GM23248 (cell line): ENCODE data around the gene ARMS2. TPM values are rescaled to one million over a fixed set of nuclear protein-coding genes. Genes with fewer than 3 reads are reported as not detected.

ENCODE experiments used
- DNase-seq: peaks from one replicate; pipeline ENCODE4 v3.0.0-alpha.2; 2015
- H2AFZ ChIP-seq: fragments of 200-600 bp; sonication (generic); 2 replicates; pipeline ENCODE4 v1.6.1; 2016; ENCODE audit warnings: antibody characterized with exemption
- H3F3A ChIP-seq: fragments of 200-600 bp; sonication (generic); 2 replicates; pipeline ENCODE4 v1.6.1; 2016; ENCODE audit warnings: mild to moderate bottlenecking, antibody characterized with exemption, mixed run types; ENCODE audit not compliant: insufficient read depth
- H3K27ac ChIP-seq: fragments of 200-600 bp; sonication (generic); 2 replicates; pipeline ENCODE4 v1.5.1; 2016; ENCODE audit warnings: mild to moderate bottlenecking
- H3K27me3 ChIP-seq: fragments of 200-600 bp; sonication (generic); replicated peaks from 2 replicates; pipeline ENCODE4 v1.6.1; 2016; ENCODE audit warnings: mild to moderate bottlenecking; ENCODE audit not compliant: insufficient read depth
- H3K36me3 ChIP-seq: fragments of 200-600 bp; sonication (generic); 2 replicates; pipeline ENCODE4 v1.6.1; 2016; ENCODE audit warnings: low read depth, mild to moderate bottlenecking
- H3K4me1 ChIP-seq: fragments of 200-600 bp; sonication (generic); 2 replicates; pipeline ENCODE4 v1.6.1; 2016; ENCODE audit warnings: mild to moderate bottlenecking; ENCODE audit not compliant: insufficient read depth
- H3K4me2 ChIP-seq: fragments of 200-600 bp; sonication (generic); one replicate; pipeline ENCODE4 v1.6.1; 2016; ENCODE audit warnings: mild to moderate bottlenecking; ENCODE audit not compliant: unreplicated experiment
- H3K4me3 ChIP-seq: fragments of 200-600 bp; sonication (generic); 2 replicates; pipeline ENCODE4 v1.5.1; 2016; ENCODE audit warnings: mild to moderate bottlenecking
- H3K79me2 ChIP-seq: fragments of 200-600 bp; sonication (generic); 2 replicates; pipeline ENCODE4 v1.6.1; 2016; ENCODE audit warnings: mild to moderate bottlenecking; ENCODE audit not compliant: insufficient read depth
- H3K9ac ChIP-seq: fragments of 200-600 bp; sonication (generic); 2 replicates; pipeline ENCODE4 v1.6.1; 2016; ENCODE audit warnings: mild to moderate bottlenecking
- H3K9me2 ChIP-seq: fragments of 200-600 bp; sonication (generic); 2 replicates; pipeline ENCODE4 v1.6.1; 2016; ENCODE audit warnings: mixed run types, mild to moderate bottlenecking, moderate library complexity; ENCODE audit not compliant: insufficient read depth
- H3K9me3 ChIP-seq: fragments of 200-600 bp; sonication (generic); one replicate; pipeline ENCODE4 v1.6.1; 2017; ENCODE audit warnings: low read depth
- H4K20me1 ChIP-seq: fragments of 200-600 bp; sonication (generic); 2 replicates; pipeline ENCODE4 v1.6.0; 2016; ENCODE audit not compliant: insufficient read depth
- EZH2 ChIP-seq: fragments of 200-600 bp; sonication (generic); IDR thresholded peaks from 2 replicates; pipeline ENCODE4 v1.6.1; 2018; ENCODE audit warnings: antibody characterized with exemption, mild to moderate bottlenecking; ENCODE audit not compliant: insufficient read depth, poor library complexity, severe bottlenecking
- EZH2phosphoT487 ChIP-seq: fragments of 200-600 bp; sonication (generic); IDR thresholded peaks from 2 replicates; pipeline ENCODE4 v1.6.1; 2018; ENCODE audit warnings: antibody characterized with exemption, moderate library complexity, mild to moderate bottlenecking, low read depth; ENCODE audit not compliant: insufficient read depth
- WGBS, 2 experiments: methylation state at CpG; one replicate each; pipeline ENCODE4 v1.1.6; 2015 to 2017; ENCODE audit warnings: low lambda C conversion rate in 2 of 2, low coverage in 1 of 2; ENCODE audit errors: missing lambda C conversion rate in 2 of 2; 5-methylcytosine and 5-hydroxymethylcytosine counted together
- in situ Hi-C: fragments of 300-500 bp; cut with MboI; formaldehyde crosslinking; loops from 2 replicates; pipeline ENCODE4 v1.15.0; 2020
- polyA plus RNA-seq: library from polyadenylated mRNA; unstranded; fragments of >200 nt; fragmentation: Nextera tagmentation; extraction: Ambion mirVana; gene quantifications from 2 replicates; pipeline ENCODE4 v1.2.1, GENCODE V29; 2016
- total RNA-seq: library from RNA; depleted of rRNA; stranded (reverse); fragments of >200 nt; shearing (Covaris generic); gene quantifications from 2 replicates; pipeline ENCODE4 v1.2.3, GENCODE V29; 2014

The ARMS2 gene
- total and polyA plus RNA-seq, 2 experiments from 2014 or later = not detected

- Histone ChIP-seq H4K20me1 (no peaks in the 10 kb centered on the region), H3K9me2 (no peaks in the 10 kb centered on the region), H3K79me2 (peaks cover 72% of the 10 kb centered on the region), H3K27me3 (no peaks in the 10 kb centered on the region), H3K36me3 (no peaks in the 10 kb centered on the region), H3K27ac (no peak overlapping the region), H3K4me3 (no peak overlapping the region), H3K4me1 (peaks cover 40% of the 10 kb centered on the region), H3K9me3 (no peaks in the 10 kb centered on the region), H2AFZ (no peak overlapping the region), H3K9ac (no peak overlapping the region), H3K4me2 (no peak overlapping the region), H3F3A (peaks cover 31% of the 10 kb centered on the region)
- in situ Hi-C loops = no loop called here
- WGBS, 2 experiments = 85 to 87% methylated on average over 15 of the region's 15 CpGs
- no peak for TF ChIP-seq EZH2phosphoT487
- no peak for TF ChIP-seq EZH2
- no peak for DNase-seq
These were observed 19.8 kb downstream of the ARMS2 start for GRCh38 chr10:122474131-122474818.

- Histone ChIP-seq H4K20me1 (no peaks in the 10 kb centered on the region), H3F3A (peaks cover 26% of the 10 kb centered on the region), H3K79me2 (peaks cover 72% of the 10 kb centered on the region), H3K9ac (peak overlapping the region; percentile 28), H3K4me1 (peaks cover 32% of the 10 kb centered on the region), H3K9me2 (no peaks in the 10 kb centered on the region), H3K9me3 (no peaks in the 10 kb centered on the region), H2AFZ (peak overlapping the region; percentile 65), H3K36me3 (no peaks in the 10 kb centered on the region), H3K27ac (peak overlapping the region; percentile 55), H3K4me2 (peak overlapping the region; percentile 73), H3K27me3 (no peaks in the 10 kb centered on the region), H3K4me3 (peak overlapping the region; percentile 40)
- TF ChIP-seq EZH2phosphoT487 (no peak), EZH2 (no peak)
- WGBS, 2 experiments = 12 to 23% methylated on average over 12 of the region's 12 CpGs
- DNase-seq = peak; percentile 44
- in situ Hi-C loops = no loop called here
These were observed 20.6 kb downstream of the ARMS2 start for GRCh38 chr10:122475100-122475499.

- Histone ChIP-seq H3K79me2 (peaks cover 72% of the 10 kb centered on the region), H2AFZ (peak overlapping the region; percentile 65), H3K27me3 (no peaks in the 10 kb centered on the region), H3K36me3 (no peaks in the 10 kb centered on the region), H4K20me1 (no peaks in the 10 kb centered on the region), H3K9ac (peak overlapping the region; percentile 28), H3K4me3 (peak overlapping the region; percentile 40), H3K9me2 (no peaks in the 10 kb centered on the region), H3K9me3 (no peaks in the 10 kb centered on the region), H3K4me1 (peaks cover 31% of the 10 kb centered on the region), H3K4me2 (peak overlapping the region; percentile 73), H3K27ac (peak overlapping the region; percentile 55), H3F3A (peaks cover 26% of the 10 kb centered on the region)
- in situ Hi-C loops = no loop called here
- TF ChIP-seq EZH2 = no peak
- TF ChIP-seq EZH2phosphoT487 = no peak
- DNase-seq = peak; percentile 81
- WGBS, 2 experiments = 34% methylated on average over 16 of the region's 16 CpGs
These were observed 21.3 kb downstream of the ARMS2 start for GRCh38 chr10:122475591-122476332.

- Histone ChIP-seq H3K4me1 (peaks cover 30% of the 10 kb centered on the region), H3K27me3 (no peaks in the 10 kb centered on the region), H3K4me3 (no peak overlapping the region), H3K9ac (peak overlapping the region; percentile 28), H3K9me2 (no peaks in the 10 kb centered on the region), H3K36me3 (no peaks in the 10 kb centered on the region), H3K79me2 (peaks cover 72% of the 10 kb centered on the region), H3F3A (peaks cover 24% of the 10 kb centered on the region), H3K27ac (peak overlapping the region; percentile 55), H3K4me2 (peak overlapping the region; percentile 73), H3K9me3 (no peaks in the 10 kb centered on the region), H2AFZ (no peak overlapping the region), H4K20me1 (no peaks in the 10 kb centered on the region)
- WGBS, 2 experiments = 91 to 93% methylated on average over 6 of the region's 6 CpGs
- TF ChIP-seq EZH2phosphoT487 (no peak), EZH2 (no peak)
- DNase-seq = no peak
- in situ Hi-C loops = no loop called here
These were observed 21.9 kb downstream of the ARMS2 start for GRCh38 chr10:122476333-122476695.
